ENCODE measurements around the gene DDIT4. TPM values are rescaled to one million over a fixed set of nuclear protein-coding genes. Genes with fewer than 3 reads are reported as not detected.

Gene DDIT4
- total RNA-seq, 2 experiments from 2014 or later = 1,071 to 1,096 TPM

- Mint-ChIP-seq H3K27me3 (no peaks in the 10 kb centered on the region), H3K27ac (peak overlapping the region; percentile 77), H3K36me3 (ENCODE audit: low read depth) (peaks cover 25% of the 10 kb centered on the region), H3K4me3 (peak overlapping the region; percentile 56), H3K9me3 (no peaks in the 10 kb centered on the region), H3K4me1 (ENCODE audit: low read depth) (peaks cover 27% of the 10 kb centered on the region)
- ChIA-PET POLR2A (interaction anchor here (1.1 to 13.5 kb wide), 5 partner anchors 23 to 65 kb away, joined by 3 to 290 read pairs (median 4); no protein-coding TSS in a partner anchor), CTCF (interaction anchor here (0.7 to 2.0 kb wide), 7 partner anchors 20 to 70 kb away, joined by 3 to 5 read pairs (median 3); no protein-coding TSS in a partner anchor)
- intact Hi-C loops (cut with micrococcal nuclease) = no loop called here
- DNase-seq (no peak), ATAC-seq (no peak)
- TF ChIP-seq CTCF (IDR thresholded peaks at IDR 0.05) = no peak
These were observed 3.0 kb upstream of the DDIT4 start for GRCh38 chr10:72270607-72271281.

GRCh38 chr10:72272689-72273409, 875 bp upstream of the DDIT4 start:
- Mint-ChIP-seq H3K27ac (peak overlapping the region; percentile 97), H3K4me3 (peak overlapping the region; percentile 100), H3K27me3 (no peaks in the 10 kb centered on the region), H3K4me1 (ENCODE audit: low read depth) (peaks cover 37% of the 10 kb centered on the region), H3K9me3 (no peaks in the 10 kb centered on the region), H3K36me3 (ENCODE audit: low read depth) (peaks cover 37% of the 10 kb centered on the region)
- TF ChIP-seq CTCF (IDR thresholded peaks at IDR 0.05) = no peak
- intact Hi-C loops (cut with micrococcal nuclease) = loop anchor here (1.0 to 2.0 kb wide), 2 partner anchors 24 to 62 kb away; no protein-coding TSS in a partner anchor
- ChIA-PET POLR2A (interaction anchor here (0.9 to 13.5 kb wide), 18 partner anchors 11 to 148 kb away, joined by 3 to 290 read pairs (median 6); partner anchors contain the start of genes ANAPC16 and ASCC1), CTCF (interaction anchor here (0.6 to 11.4 kb wide), 14 partner anchors 12 to 224 kb away, joined by 3 to 164 read pairs (median 4); no protein-coding TSS in a partner anchor)
- peak; percentile 83 for DNase-seq
- peak; percentile 5 for ATAC-seq

GRCh38 chr10:72274213-72274729, 547 bp downstream of the DDIT4 start:
- no peaks in the 10 kb centered on the region for H3K27me3 Mint-ChIP-seq
- TF ChIP-seq CTCF (IDR thresholded peaks at IDR 0.05) = no peak
- ChIA-PET POLR2A (interaction anchor here (0.7 to 13.5 kb wide), 22 partner anchors 8 to 227 kb away, joined by 3 to 290 read pairs (median 8); partner anchors contain the start of genes ANAPC16 and ASCC1), CTCF (interaction anchor here (0.8 to 11.4 kb wide), 28 partner anchors 9 to 226 kb away, joined by 3 to 164 read pairs (median 6); no protein-coding TSS in a partner anchor)
- H3K27ac Mint-ChIP-seq = peak overlapping the region; percentile 97
- ATAC-seq = no peak
- intact Hi-C loops (cut with micrococcal nuclease) = no loop called here
- peaks cover 43% of the 10 kb centered on the region for H3K4me1 Mint-ChIP-seq (ENCODE audit: low read depth)
- peaks cover 37% of the 10 kb centered on the region for H3K36me3 Mint-ChIP-seq (ENCODE audit: low read depth)
- no peaks in the 10 kb centered on the region for H3K9me3 Mint-ChIP-seq
- peak overlapping the region; percentile 100 for H3K4me3 Mint-ChIP-seq
- peak; percentile 59 for DNase-seq

- intact Hi-C loops (cut with micrococcal nuclease) = no loop called here
- peak; percentile 60 for TF ChIP-seq CTCF (IDR thresholded peaks at IDR 0.05)
- peak; percentile 79 for DNase-seq
- ChIA-PET POLR2A (interaction anchor here (0.7 to 13.5 kb wide), 24 partner anchors 8 to 227 kb away, joined by 3 to 290 read pairs (median 8); partner anchors contain the start of genes ANAPC16 and ASCC1), CTCF (interaction anchor here (0.7 to 11.4 kb wide), 32 partner anchors 8 to 226 kb away, joined by 3 to 164 read pairs (median 6); no protein-coding TSS in a partner anchor)
- H3K27me3 Mint-ChIP-seq = no peaks in the 10 kb centered on the region
- H3K4me3 Mint-ChIP-seq = peak overlapping the region; percentile 100
- peak overlapping the region; percentile 97 for H3K27ac Mint-ChIP-seq
- H3K36me3 Mint-ChIP-seq (ENCODE audit: low read depth) = peaks cover 37% of the 10 kb centered on the region
- no peaks in the 10 kb centered on the region for H3K9me3 Mint-ChIP-seq
- ATAC-seq = no peak
- peaks cover 43% of the 10 kb centered on the region for H3K4me1 Mint-ChIP-seq (ENCODE audit: low read depth)
These were observed 1.1 kb downstream of the DDIT4 start for GRCh38 chr10:72274730-72275350.

All from activated CD8-positive, alpha-beta T cell treated with anti-CD3 and anti-CD28 coated beads for 36 hours (primary cell).